Calu3 (cell line): Measurements from ENCODE around the gene TEPSIN. TPM values are rescaled to one million over a fixed set of nuclear protein-coding genes. Genes with fewer than 3 reads are reported as not detected.

Experiments used
- BruUV-seq: library from RNA; stranded (reverse); fragments of 400-500 nt; replicated peaks from 2 replicates; lab custom pipeline; 2021; lab: Mats Ljungman, UMichigan
- CTCF ChIA-PET: fragments of 300-600 bp; sonication (Branson Sonifier 250); formaldehyde crosslinking; loops from one replicate; lab custom pipeline; 2022; ENCODE audit warnings: antibody characterized with exemption; lab: Charles Lee
- DNase-seq: peaks from one replicate; pipeline ENCODE4 v3.0.0; 2022
- H3K27ac Mint-ChIP-seq: one replicate; pipeline ENCODE4 v1.8.0; 2022; ENCODE audit warnings: mixed read lengths; ENCODE audit not compliant: unreplicated experiment
- H3K27me3 Mint-ChIP-seq: one replicate; pipeline ENCODE4 v1.8.0; 2022; ENCODE audit warnings: mixed read lengths; ENCODE audit not compliant: unreplicated experiment
- H3K36me3 Mint-ChIP-seq: one replicate; pipeline ENCODE4 v1.8.0; 2022; ENCODE audit warnings: mild to moderate bottlenecking, moderate library complexity, mixed read lengths; ENCODE audit not compliant: insufficient read depth, unreplicated experiment
- H3K4me1 Mint-ChIP-seq: one replicate; pipeline ENCODE4 v1.8.0; 2022; ENCODE audit warnings: mild to moderate bottlenecking, low read depth, mixed read lengths; ENCODE audit not compliant: unreplicated experiment
- H3K4me3 Mint-ChIP-seq: one replicate; pipeline ENCODE4 v1.8.0; 2022; ENCODE audit warnings: mild to moderate bottlenecking, low read depth, moderate library complexity, mixed read lengths; ENCODE audit not compliant: unreplicated experiment
- H3K9me3 Mint-ChIP-seq: one replicate; pipeline ENCODE4 v1.8.0; 2022; ENCODE audit warnings: low read depth, mixed read lengths; ENCODE audit not compliant: unreplicated experiment
- intact Hi-C: fragments of 100-400 bp; cut with micrococcal nuclease; formaldehyde crosslinking; loops from one replicate; pipeline ENCODE4 v1.10.0; 2022; ENCODE audit not compliant: unreplicated experiment
- total RNA-seq: library from RNA; stranded (reverse); gene quantifications from 2 replicates; pipeline ENCODE4 v1.2.3, GENCODE V29; 2022
- TF ChIP-seq, protein P1 (sequence below): fragments of 200-600 bp; IDR thresholded peaks from one replicate; pipeline ENCODE4 v1.8.0; 2022; ENCODE audit warnings: antibody characterized with exemption; ENCODE audit not compliant: unreplicated experiment

TEPSIN gene
- total RNA-seq, 1 experiment from 2014 or later: 37.0 TPM

DNA sequence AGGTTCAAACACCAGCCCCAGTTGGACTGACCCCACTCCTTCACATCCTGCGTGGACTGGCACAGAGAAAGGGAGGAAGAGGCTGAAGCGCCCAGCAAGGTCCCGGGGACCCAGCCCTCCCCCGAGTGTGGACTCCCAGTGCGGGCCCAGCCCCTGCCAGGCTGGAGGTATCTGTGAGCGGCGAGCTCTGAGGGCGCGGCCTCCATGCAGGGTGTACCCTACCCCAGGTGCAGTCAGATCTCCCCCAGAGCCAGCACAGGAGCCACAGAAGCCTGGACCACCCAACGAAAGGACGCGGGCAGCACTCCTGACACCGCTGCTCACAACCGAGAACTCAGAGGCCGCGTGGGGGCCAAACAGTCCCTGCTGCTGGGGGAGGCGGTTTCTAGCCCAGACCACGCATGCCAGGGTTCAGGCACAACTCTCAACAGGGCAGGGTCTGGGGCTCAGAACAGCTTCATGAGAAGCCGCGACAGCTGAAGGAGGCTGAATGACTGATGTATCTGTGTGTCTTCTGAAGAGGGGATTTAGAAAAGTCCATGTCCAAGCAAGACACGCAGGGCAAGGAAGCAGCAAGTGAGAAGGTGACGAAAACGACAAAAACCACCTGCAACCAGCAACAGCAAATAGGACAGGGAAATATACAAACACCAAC lies 47.8 kb upstream of the TEPSIN start:
- no peaks in the 10 kb centered on the region for H3K4me1 Mint-ChIP-seq
- no peak for DNase-seq
- no peak overlapping the region for H3K4me3 Mint-ChIP-seq
- H3K27ac Mint-ChIP-seq: no peak overlapping the region
- BruUV-seq: no TSS peak
- no peaks in the 10 kb centered on the region for H3K27me3 Mint-ChIP-seq
- CTCF ChIA-PET: no interaction called here
- peaks cover 28% of the 10 kb centered on the region for H3K36me3 Mint-ChIP-seq
- TF ChIP-seq, protein P1, sequence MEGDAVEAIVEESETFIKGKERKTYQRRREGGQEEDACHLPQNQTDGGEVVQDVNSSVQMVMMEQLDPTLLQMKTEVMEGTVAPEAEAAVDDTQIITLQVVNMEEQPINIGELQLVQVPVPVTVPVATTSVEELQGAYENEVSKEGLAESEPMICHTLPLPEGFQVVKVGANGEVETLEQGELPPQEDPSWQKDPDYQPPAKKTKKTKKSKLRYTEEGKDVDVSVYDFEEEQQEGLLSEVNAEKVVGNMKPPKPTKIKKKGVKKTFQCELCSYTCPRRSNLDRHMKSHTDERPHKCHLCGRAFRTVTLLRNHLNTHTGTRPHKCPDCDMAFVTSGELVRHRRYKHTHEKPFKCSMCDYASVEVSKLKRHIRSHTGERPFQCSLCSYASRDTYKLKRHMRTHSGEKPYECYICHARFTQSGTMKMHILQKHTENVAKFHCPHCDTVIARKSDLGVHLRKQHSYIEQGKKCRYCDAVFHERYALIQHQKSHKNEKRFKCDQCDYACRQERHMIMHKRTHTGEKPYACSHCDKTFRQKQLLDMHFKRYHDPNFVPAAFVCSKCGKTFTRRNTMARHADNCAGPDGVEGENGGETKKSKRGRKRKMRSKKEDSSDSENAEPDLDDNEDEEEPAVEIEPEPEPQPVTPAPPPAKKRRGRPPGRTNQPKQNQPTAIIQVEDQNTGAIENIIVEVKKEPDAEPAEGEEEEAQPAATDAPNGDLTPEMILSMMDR: no peak
- no peaks in the 10 kb centered on the region for H3K9me3 Mint-ChIP-seq
- intact Hi-C loops: no loop called here

- CTCF ChIA-PET: no interaction called here
- H3K9me3 Mint-ChIP-seq: no peaks in the 10 kb centered on the region
- no peaks in the 10 kb centered on the region for H3K4me1 Mint-ChIP-seq
- DNase-seq: no peak
- intact Hi-C loops: no loop called here
- H3K27me3 Mint-ChIP-seq: no peaks in the 10 kb centered on the region
- BruUV-seq: no TSS peak
- TF ChIP-seq, protein P1: no peak
- peaks cover 28% of the 10 kb centered on the region for H3K36me3 Mint-ChIP-seq
- no peak overlapping the region for H3K27ac Mint-ChIP-seq
- H3K4me3 Mint-ChIP-seq: no peak overlapping the region
Observed at GRCh38 chr17:81285894-81286293, 47.0 kb upstream of the TEPSIN start.

DNA sequence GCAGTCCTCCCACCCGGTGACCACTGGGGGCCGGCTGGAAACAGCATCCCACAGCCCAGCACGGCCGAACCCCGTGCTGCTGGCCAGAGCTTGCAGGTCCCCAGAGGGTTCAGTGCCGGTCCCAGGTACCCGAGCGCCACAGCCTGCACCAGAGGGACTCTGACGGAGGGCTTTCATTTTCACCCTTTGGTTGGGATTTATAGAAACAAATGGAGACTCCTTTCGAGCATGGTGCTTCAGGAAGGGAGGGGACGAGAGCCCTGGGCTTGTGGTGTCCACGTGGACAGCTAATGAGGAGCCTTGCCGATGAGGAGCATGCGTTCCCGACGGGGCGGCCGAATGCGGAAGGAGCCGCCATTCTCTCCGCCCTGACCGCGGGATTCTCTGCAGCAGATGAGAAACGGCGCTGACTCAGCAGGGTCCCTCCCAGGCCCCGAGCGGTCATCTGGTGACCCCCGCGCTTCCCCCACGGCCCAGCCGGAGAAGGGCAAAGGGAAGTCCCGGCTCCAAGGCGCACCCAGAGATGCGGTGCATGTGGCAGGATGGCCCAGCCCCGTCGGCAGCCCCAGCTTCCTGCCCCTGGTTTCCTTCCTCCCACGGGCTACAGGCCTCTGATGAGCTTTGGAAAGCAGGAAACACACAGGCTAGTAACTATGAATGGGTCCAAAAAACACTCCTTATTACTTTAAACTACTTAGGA lies 46.5 kb upstream of the TEPSIN start:
- Mint-ChIP-seq H3K36me3 (peaks cover 33% of the 10 kb centered on the region), H3K27ac (no peak overlapping the region), H3K27me3 (no peaks in the 10 kb centered on the region), H3K4me1 (no peaks in the 10 kb centered on the region), H3K4me3 (no peak overlapping the region), H3K9me3 (no peaks in the 10 kb centered on the region)
- intact Hi-C loops: no loop called here
- BruUV-seq: no TSS peak
- CTCF ChIA-PET: no interaction called here
- DNase-seq: no peak
- TF ChIP-seq, protein P1: no peak

GRCh38 chr17:81282876-81283275 lies 44.0 kb upstream of the TEPSIN start:
- no peak overlapping the region for H3K4me3 Mint-ChIP-seq
- no peaks in the 10 kb centered on the region for H3K4me1 Mint-ChIP-seq
- no TSS peak for BruUV-seq
- CTCF ChIA-PET: no interaction called here
- no peak overlapping the region for H3K27ac Mint-ChIP-seq
- H3K36me3 Mint-ChIP-seq: peaks cover 41% of the 10 kb centered on the region
- intact Hi-C loops: no loop called here
- H3K9me3 Mint-ChIP-seq: no peaks in the 10 kb centered on the region
- no peaks in the 10 kb centered on the region for H3K27me3 Mint-ChIP-seq
- TF ChIP-seq, protein P1: no peak
- DNase-seq: no peak
